ENCODE results near the gene C16orf74. TPM values are rescaled to one million over a fixed set of nuclear protein-coding genes. Genes with fewer than 3 reads are reported as not detected.
A peak's percentile ranks its signal among the peaks of the same experiment; 100 is the strongest.

The C16orf74 gene
- total RNA-seq, 1 donor from 2014 or later = 0.82 TPM

DNA sequence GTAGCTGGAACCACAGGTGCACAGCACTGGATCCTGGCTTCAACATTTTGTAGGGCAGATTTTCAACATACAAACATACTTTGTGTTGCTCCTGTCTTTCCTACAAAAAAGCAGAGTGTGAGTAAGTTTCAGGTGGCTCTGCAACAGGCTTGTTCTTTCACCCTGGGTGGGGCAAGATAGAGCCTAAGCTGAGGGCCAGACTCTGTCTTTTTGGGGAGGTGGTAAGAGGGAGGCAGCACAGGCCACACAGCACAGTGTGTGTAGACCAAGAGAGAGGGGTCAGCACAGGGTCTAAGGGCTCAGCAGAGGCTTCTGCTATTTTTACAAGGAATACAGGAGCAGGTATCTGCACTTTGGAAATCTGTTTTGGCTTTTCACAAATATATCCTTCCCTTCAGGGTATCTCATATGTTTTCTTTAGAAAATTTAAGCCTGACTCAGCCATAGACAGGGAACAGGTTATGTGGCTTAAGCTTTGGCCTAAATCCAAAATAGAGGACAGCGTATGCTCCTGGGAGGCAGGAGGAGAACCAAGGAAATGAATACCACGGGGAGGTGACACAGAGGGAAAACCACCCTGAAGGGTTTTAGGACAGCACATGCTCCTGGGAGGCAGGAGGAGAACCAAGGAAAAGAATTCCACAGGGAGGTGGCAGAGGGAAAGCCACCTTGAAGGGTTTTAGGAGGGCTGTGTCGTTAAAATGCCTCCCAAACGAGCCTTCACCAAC, 26.9 kb upstream of the C16orf74 start:
- DNase-seq (ENCODE audit: low spot score in 2 of 2) (no peak), FAIRE-seq (no peak)

DNA sequence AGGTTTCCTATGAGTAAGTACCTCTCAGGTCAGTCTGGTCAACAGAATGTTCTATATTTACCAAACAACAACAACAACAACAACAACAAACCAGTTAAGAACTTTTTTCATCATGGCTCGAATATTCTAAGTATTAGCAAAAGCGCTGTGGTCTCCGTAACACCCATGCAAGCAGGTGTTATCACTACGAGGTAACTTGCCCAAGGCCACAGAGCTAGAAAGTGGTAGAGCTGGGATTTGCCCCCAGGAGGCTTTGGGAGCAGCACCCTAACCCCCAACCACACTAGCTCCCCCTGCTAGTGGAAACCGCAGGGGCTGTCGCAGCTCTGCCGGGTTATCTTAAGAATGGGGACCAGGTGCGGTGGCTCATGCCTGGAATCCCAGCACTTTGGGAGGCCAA, 23.9 kb upstream of the C16orf74 start:
- DNase-seq (ENCODE audit: low spot score in 2 of 2) = no peak
- no peak for FAIRE-seq

DNA sequence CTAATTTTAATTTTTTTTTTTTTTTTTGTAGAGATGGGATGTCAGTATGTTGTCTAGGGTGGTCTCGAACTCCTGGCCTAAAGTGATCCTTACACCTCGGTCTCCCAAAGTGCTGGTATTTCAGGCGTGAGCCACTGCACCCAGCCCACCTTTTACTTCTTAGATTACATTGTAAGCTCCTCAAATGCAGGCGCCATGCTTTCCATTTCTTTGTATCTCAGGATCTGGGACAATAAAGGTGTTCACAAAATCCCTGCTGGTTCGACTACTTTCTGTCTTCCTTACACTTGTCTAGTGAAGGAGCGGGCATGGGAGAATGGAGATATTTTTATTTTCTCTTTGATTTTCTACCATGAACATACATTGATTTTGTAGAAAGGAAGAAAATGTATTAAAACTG, 23.2 kb upstream of the C16orf74 start:
- DNase-seq (ENCODE audit: low spot score in 2 of 2) (no peak), FAIRE-seq (no peak)

DNA sequence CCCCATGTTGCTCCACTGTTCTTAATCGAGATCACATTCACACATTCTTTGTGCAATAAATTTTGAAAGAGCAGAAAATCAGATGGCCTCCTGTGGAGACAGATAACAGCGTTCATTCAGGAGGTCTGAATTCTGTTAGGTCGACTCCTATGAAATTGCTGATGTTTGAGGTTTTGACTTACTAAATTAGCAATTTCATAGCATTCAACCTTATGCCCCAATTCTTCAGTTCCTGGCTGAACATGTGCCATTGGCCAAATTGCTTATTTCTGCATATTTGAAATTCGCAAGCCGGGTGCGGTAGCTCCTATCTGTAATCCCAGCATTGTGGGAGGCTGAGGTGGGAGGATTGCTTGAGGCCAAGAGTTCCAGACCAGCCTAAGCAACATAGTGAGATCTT, 22.1 kb upstream of the C16orf74 start:
- FAIRE-seq (no peak), DNase-seq (ENCODE audit: low spot score in 2 of 2) (no peak)

DNA sequence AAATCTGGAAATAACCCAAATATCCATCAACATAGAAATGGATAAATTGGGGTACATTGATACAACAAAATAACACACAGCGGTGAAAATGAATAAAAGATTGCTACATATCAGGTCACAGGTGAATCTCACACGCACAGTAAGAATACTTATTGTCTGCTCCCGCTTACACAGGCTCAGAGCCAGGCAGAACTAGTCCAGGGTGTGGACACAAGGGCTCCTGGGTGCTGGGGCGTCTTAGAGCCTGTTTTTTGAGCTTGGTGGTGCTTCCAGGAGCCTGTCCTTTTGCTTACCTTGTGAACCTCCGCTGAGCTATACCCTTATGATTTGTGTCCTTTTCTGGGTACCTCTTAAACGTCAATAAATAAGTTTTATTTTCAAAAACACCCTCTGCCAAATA, 19.8 kb upstream of the C16orf74 start:
- DNase-seq (ENCODE audit: low spot score in 2 of 2) (no peak), FAIRE-seq (no peak)

DNA sequence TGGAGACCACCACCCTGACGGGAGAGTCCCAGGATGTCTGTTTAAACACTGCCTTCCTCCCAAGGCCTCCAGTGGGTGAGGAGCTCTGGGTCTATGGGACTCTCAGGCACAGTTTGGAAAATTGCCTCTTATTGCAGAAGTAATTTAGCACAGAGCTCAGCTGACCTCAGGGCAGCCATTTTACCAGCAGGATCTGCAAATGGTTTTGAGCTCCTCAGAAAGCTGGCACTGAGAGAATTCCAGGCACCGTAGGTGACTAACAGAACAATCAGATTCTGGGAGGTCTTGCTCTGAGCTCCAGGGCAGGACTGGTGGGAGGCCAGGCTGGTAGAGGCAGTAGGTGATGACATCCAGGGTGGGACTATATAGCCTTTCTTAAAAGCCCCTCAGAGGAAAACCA, 17.3 kb upstream of the C16orf74 start:
- no peak for DNase-seq (ENCODE audit: low spot score in 2 of 2)
- FAIRE-seq = no peak

DNA sequence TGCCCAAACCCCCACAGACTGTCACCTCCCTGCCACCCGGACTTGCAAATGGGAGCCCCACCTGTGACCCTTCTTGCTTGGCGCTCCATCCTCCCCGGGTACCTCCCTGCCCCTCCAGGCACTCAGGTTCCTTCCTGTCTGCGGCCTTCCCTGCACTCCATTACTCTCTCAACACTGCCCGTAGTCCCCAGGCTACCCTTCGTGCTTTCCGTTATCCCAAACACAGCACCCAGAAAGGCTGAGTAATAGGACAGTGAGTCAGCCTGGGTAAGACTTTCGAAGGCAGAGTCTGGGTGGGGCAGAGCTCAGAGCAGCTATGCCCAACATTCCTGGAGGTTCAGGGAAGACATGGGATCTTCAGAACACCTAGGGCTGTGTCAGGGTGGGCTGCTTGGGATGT, 16.6 kb upstream of the C16orf74 start:
- FAIRE-seq (no peak), DNase-seq (ENCODE audit: low spot score in 2 of 2) (no peak)

DNA sequence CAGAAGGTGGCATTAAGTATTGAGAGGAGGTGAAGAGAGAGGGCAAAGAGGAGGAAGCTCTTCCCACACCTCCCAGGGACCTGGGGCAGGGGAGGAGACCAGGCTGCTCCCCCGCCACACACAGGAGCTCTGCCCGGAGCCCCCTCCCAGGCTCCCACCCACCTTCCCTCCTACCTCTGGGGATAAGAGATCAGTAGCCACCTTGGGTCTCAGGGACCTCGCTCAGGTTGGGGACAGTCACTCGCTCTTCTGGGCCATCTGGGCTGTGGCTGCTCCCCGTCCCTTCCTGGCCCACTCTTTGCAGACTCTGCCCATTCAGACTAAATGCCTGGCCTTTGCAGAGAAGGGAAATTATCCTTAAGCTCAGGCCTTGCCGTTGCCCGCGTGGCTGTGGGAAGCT, 14.9 kb upstream of the C16orf74 start:
- DNase-seq (ENCODE audit: low spot score in 2 of 2) (no peak), FAIRE-seq (no peak)

DNA sequence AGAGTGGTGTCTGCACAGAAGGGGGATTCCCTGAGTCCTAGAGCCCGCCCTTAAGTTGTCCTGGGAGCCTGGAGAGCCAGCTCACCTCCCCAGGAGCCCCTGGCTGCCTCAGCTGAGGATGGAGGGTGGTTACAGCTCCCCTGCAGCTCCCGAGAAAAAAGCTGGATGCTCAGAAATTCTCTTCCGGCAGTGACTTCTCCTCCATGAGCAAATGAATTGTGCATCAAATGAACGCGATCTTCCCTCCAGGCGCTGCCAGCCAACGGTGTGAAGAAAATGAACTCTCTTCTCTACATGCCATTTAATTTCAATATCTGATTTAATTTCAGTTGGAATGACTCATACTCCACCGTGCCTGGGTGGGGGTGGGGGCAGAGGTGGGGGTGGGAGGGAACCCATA, 14.3 kb upstream of the C16orf74 start:
- DNase-seq (ENCODE audit: low spot score in 2 of 2) = no peak
- FAIRE-seq = no peak

DNA sequence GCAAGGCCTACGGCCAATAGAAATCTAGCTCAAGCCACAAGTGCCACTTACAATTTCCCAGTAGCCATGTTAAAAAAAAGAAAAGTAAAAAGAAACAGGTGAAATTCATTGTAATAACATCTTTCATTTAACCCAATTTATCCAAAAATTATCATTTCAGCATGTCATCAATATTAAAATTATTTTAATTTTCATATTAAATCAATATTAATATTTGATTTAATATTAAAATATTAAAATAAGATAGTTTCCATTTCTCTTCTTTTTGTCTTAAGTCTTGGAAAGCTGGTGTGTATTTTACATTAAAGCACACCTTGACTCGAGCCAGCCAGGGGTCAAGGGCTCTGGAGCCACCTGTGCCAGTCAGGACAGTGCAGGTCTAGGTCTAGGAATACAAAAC, 12.7 kb upstream of the C16orf74 start:
- peak; percentile 81 for FAIRE-seq

DNA sequence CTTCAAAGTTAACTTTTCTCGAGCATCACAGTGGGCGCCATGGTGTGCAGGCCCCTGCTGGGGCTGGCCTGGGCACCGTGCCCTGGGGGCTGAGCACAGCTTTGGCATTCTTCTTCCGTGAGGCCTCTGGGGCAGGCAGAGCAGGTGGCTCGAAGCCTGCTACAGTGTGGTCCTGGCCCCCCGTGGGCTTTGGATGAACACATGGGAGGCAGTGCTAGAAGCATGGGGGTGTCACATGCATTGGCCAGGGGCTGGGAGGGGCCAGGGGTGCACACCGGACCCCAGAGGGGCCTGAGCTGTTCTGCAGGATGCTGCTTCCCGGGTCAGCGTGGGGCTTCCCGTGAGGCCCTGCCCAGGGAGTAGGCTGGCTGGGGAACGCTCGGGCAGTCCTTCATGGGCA, 12.1 kb upstream of the C16orf74 start:
- DNase-seq (ENCODE audit: low spot score in 2 of 2) = no peak
- FAIRE-seq = no peak

More for the DNA sequence above, 12.7 kb upstream of the C16orf74 start:
- no peak for DNase-seq (ENCODE audit: low spot score in 2 of 2)

DNA sequence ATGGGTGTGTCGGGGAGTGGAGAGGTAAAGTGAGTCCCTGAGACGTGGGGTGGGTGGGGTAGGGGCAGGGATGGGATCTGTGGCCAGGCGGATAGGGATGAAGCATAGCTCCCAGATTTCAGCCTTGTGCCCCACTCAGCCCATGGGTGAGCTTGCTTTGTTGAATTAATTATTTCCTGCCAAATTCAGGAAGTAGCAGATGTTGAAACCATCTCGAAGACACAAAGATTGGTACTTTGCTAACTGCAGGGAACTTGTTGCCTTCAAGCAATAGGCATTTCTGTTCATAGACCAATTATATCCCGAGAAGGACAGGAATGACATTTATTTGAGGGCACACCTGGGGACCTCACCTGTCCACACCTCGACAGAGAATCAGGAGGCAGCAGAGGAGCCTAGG, 11.0 kb upstream of the C16orf74 start:
- no peak for FAIRE-seq
- no peak for DNase-seq (ENCODE audit: low spot score in 2 of 2)

DNA sequence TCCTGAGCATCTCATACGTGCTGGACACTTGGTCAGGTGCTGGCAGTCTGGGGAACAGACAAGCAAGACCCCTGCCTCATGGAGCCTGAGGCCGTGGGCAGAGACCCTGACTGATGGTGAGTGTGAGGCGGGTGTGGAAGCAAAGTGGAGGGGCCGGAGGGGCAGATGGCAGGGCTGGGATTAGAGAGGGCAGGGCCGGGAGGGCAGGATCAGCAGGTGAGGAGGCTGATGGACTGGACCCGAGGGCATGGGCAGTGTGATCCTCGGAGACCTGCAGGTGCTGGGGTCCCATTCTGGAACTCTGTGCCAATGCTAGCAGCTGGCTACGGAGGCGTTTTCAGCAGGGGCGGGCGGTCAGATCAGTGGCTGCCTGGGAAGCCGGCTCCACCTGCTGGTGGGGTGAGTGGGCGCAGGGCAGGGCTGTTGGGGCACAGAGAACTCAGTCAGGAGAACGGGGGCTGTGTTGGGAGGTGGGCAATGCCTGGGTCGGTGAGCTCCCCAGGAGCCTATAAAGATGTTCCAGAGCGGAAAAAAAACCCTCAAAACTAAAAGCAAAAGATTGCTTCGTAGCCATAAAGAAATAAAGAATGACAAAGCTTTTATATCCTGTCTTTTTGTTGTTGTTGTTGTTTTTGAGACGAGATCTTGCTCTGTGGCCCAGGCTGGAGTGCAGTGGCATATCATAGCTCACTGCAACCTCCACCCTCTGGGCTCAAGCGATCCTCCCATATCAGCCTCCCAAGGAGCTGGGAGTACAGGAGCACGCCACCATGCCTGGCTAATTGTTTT, 8.9 kb upstream of the C16orf74 start:
- no peak for DNase-seq (ENCODE audit: low spot score in 2 of 2)
- no peak for FAIRE-seq

DNA sequence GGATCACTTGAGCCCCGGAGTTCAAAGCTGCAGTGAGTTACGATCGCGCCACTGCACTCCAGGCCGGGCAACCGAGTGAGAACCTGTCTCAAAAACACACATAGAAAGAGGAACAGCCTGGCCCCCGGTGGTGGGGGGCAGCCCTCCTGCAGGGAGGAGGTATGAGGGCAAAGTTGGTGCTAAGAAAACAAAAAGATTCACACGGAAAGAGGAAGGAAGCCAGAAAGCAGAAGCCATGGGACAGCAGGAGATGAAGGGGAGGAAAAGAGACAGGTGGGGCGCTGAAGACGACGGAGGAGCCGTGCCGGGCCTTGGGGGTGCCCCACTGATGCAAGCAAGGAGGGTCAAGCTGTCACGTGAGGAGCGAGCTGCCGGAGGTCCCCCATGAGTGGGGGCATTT, 8.2 kb upstream of the C16orf74 start:
- FAIRE-seq (no peak), DNase-seq (ENCODE audit: low spot score in 2 of 2) (no peak)

DNA sequence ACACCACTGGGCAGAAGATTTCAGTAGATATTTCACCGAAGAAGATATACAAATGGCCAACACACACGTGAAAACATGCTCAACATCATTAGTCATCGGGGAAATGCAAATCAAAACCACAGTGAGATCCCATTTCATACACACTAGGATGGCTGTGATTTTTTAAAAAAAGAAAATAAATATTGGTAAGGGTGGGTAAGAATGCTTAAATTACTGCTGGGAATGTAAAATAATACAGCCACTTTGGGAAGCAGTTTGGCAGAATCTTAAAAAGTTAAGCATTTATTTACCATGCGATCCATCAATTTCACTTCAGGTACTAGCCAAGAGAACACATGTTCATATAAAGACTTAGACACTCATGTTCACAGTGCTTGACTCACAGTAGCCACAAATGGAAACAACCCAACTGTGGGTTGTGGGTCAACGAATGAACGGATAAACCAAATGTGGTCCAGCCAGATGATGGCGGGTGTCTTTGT, 6.5 kb upstream of the C16orf74 start:
- DNase-seq (ENCODE audit: low spot score in 2 of 2) = no peak
- no peak for FAIRE-seq

DNA sequence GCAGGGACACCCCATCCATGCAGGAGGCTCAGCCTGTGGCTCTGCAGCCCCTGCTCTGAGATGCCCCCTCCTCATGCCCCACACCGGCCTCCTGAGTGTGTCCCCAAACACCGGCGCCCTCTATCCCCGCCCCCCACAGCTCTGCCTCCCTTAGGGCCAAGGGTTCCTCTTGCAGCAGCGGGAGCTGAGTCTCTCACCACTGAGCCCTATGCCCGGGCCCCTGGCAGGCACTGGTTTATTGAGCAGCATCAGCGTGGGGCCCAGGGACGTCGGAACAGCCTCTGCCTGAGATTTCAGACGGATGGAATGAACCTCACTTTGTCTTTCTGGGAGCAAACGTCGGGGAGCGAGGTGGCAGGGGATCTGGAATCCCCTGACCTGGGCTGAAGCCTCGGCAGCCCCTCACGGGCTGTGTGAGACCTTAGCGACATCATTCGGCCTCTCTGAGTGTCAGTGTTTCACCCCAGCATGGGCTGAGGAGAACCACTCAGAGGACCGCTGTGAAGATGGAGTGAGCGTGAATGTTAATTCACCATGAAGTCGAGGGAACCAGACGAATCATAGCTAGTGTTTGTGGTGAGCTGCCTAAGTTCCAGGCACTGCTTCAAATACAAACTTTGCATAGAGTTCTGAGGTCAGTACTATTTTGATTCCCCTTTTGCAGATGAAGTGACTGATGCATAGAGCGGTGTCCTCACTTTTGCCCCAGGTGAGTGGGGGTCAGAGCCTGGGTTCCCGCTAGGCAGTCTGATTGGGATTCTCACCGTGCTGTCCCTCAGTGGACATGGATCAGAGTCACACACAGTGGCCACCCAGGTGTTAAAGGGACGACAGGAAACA, 5.3 kb upstream of the C16orf74 start:
- no peak for DNase-seq (ENCODE audit: low spot score in 2 of 2)
- FAIRE-seq = no peak

DNA sequence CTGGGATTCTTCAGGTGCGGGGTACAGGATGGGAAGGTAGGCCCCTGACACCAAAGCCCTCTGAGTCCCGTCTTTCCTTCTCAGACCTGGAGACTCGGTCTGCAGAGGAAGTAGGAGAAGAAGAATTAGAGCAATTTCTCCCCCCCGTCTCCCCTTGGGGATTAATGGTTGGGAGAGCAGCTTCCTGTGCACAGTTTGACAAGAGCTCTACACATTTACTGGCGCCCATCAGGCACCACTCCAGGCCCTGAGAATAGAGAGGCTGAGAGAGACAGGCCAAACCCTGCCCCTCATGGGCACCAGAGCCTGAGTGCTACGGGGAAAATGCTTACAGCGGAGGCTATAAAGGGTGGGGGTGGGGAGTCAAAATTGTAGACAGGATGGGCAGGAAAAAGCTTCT, 3.5 kb upstream of the C16orf74 start:
- FAIRE-seq (no peak), DNase-seq (ENCODE audit: low spot score in 2 of 2) (no peak)

DNA sequence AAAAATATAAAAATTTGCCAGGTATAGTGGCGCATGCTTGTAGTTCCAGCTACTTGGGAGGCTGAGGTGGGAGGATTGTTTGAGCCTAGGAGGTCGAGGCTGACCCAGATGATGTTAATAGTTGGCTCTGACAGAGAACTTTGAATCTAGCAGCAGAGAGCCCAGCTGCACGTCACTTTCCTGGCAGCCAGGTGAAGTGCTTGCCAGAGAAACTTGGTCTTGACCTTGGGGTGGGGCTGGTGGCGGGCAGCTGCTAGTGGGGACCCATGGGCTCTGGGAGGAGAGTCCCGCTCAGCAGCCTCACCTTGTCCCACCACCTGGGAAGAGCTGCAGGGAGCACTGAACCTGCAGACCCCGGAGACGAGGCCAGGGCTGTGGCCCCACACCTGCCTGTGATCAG, 3.1 kb upstream of the C16orf74 start:
- DNase-seq (ENCODE audit: low spot score in 2 of 2) (no peak), FAIRE-seq (no peak)

DNA sequence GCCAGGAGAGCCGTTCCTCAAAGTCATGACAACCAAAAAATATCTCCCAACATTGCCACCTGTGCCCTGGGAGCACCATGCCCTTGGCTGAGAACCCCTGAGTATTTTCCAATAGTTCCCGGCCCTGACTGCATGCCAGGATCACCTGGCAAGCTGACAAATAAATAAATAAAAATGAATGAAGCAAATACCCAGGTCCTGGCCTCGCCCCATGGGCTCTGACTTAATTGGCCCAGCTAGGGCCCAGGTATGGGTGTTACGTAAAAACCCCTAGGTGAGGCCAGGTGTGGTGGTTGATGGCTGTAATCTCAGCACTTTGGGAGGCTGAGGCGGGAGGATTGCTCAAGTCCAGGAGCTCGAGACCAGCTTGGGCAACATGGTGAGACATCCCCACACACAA, 2.7 kb upstream of the C16orf74 start:
- DNase-seq (ENCODE audit: low spot score in 2 of 2) (no peak), FAIRE-seq (no peak)

DNA sequence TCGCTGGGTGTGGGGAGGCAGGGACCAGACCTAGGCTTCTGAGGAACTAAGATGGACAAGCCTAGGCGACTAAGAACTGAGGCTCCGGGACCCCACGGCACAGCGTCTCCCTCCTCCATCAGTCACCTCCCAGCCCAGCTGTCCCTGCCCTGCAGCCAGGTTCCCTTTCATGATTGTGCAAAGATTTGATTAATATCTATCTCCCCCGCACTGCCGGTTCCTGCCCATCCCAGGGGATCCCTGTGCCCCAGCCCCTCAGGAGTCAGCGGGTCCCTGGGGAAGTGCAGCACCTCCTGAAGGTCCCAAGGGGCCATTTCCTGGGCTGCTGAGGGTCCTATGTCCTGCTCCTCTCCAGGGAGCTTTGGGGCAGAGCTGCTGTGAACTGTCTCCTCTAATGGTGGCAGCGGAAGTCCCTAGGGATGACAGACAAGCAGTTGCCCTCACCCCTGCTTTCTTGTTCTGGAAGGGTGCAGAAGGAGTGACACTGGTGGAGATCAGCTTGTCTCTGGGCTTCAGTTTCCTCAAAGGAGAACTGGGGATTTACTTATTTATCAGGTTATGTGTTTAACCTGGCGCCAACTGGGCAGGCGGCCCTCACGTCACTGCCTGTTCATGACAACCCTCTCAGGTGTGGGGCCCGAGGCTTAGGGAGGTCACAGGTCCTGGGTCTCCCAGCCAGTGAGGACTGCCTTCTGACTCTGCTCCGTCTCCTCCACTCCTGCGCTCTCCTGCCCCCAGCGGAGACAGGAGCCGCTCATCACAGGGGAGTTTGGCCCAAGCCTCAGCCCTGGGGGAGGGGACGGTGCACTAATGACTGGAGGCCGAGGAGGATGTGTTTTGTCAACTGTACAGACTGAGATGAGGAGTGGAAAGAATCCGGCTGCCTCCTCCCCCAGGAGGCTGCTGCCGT, 1.9 kb upstream of the C16orf74 start:
- DNase-seq (ENCODE audit: low spot score in 2 of 2) (no peak), FAIRE-seq (no peak)

Measured in frontal cortex (tissue), 4 donors.